Umbilical cord (tissue), 2 donors: ENCODE measurements around the gene ERVH48-1. TPM values are rescaled to one million over a fixed set of nuclear protein-coding genes. Genes with fewer than 3 reads are reported as not detected.
A peak's percentile ranks its signal among the peaks of the same experiment; 100 is the strongest.
"Not testable (repeated sequence)": the region's sequence is repeated elsewhere in the genome, so short reads cannot be mapped to it uniquely, and the experiment has no call there.

Experiments
- DNase-seq: peaks from one replicate; pipeline ENCODE4 v3.0.0-alpha.2; 2015; ENCODE audit warnings: low spot score
- total RNA-seq: library from RNA; depleted of rRNA; stranded (reverse); fragments of >200 nt; gene quantifications from one replicate; pipeline ENCODE4 v1.2.3, GENCODE V29; 2014; ENCODE audit warnings: low replicate concordance; ENCODE audit not compliant: insufficient read depth

The ERVH48-1 gene
- total RNA-seq, 1 donor from 2014 or later, result not detected

DNA sequence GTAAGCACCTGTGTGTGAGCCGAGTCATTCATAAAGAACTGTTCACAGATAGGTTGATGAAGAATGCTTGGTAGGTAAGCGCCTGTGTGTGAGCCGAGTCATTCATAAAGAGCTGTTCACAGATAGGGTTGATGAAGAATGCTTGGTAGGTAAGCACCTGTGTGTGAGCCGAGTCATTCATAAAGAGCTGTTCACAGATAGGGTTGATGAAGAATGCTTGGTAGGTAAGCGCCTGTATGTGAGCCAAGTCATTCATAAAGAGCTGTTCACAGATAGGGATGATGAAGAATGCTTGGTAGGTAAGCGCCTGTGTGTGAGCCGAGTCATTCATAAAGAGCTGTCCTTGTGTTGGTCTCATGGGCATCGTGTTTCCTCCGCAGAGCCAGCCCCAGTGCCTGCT, 16.9 kb downstream of the ERVH48-1 start:
- DNase-seq, result not testable (repeated sequence)

DNA sequence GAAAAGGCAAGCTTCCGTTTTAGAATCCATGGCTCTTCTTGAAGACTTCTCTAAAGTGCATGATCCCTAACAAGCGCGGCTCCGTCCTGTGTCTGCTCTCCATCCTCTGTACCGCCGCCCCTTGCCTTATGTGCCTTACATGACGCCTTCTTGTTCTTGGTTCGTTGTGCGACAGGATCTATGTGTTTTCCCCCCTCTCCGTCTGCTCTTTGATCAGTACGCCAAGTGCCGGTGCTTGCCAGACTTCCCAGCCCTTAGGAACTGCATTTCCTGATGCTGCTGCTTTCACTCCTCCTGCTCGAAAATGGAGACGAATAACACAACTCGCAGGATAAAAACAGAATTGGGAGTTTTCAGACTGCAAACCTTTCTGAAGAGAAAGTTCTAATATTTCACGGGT, 19.2 kb downstream of the ERVH48-1 start:
- DNase-seq, result no peak

- no peak for DNase-seq
These were observed 20.2 kb downstream of the ERVH48-1 start for GRCh38 chr21:42905195-42905594.

DNA sequence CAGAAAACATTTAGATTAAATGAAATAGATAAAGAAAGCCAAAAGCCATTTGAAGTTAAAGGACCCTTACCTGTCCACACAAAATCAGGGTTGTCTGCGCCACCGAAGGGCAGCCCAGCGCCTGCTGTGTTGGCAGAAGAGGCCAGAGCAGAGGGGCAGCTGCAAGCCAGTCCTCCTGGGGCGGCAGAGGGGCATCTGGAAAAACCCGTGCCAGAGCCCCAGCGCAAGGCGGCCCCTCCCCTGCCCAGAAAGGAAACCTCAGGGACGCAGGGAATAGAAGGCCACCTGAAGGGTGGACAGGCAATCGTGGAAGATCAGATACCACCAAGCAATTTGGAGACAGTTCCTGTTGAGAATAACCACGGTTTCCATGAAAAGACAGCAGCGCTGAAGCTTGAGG, 21.6 kb downstream of the ERVH48-1 start:
- DNase-seq, result no peak

DNA sequence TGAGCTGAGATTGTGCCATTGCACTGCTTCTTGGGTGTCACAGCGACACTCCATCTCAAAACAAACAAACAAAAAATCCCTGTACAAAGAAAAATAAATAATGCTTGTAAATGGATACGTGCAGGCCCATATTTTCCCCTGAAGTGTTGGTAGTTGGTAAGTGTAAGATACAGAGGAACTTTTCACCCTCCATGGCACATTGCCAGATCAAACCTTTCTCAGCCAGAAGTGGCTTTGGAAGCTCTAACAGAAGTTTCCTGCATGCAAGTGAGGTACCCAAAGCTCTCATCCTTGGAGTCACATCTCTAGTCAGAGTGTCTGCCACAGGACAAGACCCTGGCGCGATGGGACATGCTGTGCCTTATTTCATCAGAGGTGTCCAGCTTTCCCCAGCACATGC, 25.0 kb downstream of the ERVH48-1 start:
- no peak for DNase-seq

DNA sequence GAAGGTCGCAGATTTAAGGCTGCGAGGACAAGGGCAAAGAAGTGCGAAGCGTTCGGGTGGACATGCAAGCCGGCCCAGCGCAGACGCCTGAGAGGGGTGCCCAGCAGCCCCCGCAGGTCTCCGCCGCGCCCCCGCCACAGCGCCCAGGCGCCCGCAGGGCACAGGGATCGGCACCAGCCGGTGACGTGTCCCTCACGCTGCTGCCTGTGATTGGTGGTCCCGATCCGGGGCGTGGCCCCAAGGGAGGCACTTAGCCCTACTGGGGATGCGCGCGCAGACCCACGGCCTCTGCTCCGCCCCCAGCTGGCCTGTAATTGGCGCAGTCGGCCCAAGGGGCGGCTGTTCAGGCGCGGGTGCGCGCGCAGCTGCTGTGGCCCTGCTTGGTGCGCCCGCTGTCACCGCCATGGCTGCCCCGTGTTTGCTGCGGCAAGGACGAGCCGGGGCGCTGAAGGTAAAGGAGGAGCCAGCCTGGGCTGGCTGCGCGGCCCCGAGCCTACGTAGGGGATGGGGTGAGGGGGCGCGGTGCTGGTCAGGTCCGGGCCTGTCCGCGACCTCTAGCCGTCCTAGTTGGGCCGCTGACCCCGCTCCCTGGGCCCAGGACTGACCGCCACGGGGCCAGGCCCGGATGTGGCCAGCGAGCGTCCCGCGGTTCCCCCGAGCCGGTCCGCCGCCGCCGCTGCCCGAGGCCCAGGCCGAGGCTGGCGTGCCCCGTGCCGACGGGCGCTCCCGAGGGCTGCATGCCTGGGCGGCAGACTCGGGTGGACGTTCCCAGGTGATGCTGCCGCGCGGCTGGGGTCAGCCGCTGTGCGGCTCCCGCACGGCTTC, 32.3 kb downstream of the ERVH48-1 start, which contains the start of gene NDUFV3:
NDUFV3 (plus strand) TSS at position 379 of the 825 bp plus-strand sequence; CDS start at position 404, 25 bp downstream.
- peak; percentile 100 for DNase-seq

GRCh38 chr21:42892582-42892930, 32.9 kb downstream of the ERVH48-1 start:
- peak; percentile 24 for DNase-seq

GRCh38 chr21:42887326-42887725, 38.1 kb downstream of the ERVH48-1 start:
- no peak for DNase-seq

GRCh38 chr21:42883921-42884320, 41.5 kb downstream of the ERVH48-1 start:
- no peak for DNase-seq

DNA sequence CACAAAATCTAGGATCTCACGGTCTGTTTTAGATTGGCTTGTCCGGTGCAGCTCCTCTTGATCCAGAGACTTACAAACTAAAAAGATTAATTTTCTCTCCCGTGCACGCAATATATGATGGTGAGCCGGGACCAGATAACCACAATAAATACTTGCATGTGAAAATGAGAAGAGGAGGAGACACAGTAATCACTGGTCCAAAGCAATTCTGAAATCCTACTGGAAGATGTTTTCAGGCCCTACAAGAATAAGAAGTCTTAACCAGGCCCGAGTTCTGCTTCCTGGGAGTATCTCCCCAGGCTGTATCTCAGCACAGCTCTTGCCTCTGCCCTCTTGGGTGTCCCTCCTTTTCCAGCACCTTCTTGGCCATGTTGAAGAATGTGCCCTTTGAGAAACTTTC, 45.1 kb downstream of the ERVH48-1 start:
- no peak for DNase-seq

DNA sequence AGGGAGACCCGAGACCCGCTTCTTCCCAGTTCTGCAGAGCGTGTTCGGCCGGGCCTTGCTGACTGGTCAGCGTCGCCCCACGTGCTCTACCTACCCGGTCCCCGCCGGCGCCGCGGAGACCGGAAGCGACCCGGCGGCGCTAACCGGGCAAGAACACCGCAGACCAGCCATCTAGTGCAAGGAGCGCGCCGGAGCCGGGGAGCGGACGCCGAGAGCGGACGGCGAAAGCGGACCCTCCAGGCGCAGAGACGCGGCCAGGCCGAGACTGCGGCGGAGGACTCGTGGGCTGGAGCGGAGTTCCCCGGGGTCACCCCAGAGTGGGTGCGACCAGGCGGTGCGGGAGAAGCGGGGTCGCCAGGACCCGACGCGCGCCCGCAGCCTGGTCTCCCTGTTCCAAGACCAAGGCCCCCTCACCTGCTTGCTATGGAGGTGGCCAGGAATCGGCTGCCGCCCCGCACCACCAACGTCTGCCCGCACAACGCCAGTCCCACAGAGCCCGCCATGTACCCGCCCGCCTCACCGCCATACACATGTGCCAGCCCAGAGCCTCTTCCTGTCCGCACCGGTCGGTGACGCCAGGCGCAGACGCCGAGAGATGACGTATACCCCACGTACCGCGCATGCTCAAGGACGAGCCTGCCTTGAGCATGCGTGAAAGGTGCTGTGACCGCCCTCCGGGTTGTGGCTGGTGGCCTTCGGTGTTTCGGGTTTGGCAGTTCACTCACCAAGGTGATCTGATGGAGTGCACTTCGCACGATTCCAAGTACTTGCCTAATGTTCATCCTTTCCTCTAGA, 46.2 kb downstream of the ERVH48-1 start, which contains the start of gene WDR4:
WDR4 (minus strand) TSS at position 547 of the 795 bp plus-strand sequence; CDS start at position 503, 44 bp downstream.
- peak; percentile 99 for DNase-seq

GRCh38 chr21:42878678-42878992, 46.8 kb downstream of the ERVH48-1 start:
- DNase-seq, result no peak

DNA sequence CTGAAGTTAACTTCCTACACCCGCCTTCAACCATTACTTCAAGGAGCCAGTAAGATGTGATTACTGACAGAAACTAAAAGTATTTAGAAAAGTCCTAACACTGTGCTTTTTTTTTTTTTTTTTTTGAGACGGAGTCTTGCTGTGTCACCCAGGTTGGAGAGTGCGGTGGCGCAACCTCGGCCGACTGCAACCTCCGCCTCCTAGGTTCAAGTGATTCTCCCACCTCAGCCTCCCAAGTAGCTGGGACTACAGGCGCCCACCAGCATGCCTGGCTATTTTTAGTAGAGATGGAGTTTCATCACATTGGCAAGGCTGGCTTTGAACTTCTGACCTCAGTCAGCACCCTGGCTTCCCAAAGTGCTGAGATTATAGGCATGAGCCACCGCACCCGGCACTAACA, 49.6 kb downstream of the ERVH48-1 start:
- not testable (repeated sequence) for DNase-seq

DNA sequence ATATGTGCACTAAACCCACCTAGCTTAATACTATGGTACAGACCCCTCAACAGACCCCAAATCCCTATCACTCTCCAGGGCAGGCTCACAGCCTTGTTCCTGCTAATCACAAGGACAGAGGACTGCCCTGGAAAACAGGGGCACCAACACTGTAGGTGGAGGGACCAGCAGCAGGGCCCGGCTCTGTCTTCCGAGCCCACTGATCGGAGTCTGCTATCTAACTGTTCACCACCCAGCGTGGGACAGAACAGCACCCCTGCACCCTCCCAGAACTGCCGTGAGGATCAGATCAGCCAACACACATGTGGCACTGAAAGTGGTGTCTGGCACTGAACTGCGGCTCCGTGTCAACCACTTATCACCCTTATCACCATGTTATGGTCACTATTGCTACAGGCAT, 52.3 kb downstream of the ERVH48-1 start:
- DNase-seq, result no peak

DNA sequence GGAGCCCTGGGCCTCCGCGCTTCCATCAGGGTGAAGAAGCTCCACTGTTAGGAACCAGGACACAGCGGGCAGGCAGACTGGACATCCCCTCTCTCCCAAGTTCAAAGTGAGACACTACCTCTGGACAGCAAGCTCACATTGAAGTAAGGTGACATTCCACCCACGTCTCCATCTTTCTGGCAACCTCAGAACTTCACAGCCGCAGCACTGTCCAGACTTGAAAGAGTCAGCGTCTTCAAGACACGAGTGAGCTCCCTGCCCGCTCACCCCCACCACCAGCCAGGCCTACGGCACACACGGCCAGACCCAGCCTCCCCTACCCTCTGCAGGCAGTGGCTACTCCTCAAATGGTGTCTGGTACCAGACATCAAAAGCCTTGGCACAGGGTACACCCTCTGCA, 57.2 kb downstream of the ERVH48-1 start:
- DNase-seq, result no peak

Other genes with a start within 250 kb of the ERVH48-1 start
- gene WDR4, start 46.1 kb downstream of the ERVH48-1 start, total RNA-seq, result 18.5 TPM
- gene NDUFV3, start 32.3 kb downstream of the ERVH48-1 start, total RNA-seq, result 71.0 TPM
- 8.2 TPM for gene PKNOX1, start 48.9 kb upstream of the ERVH48-1 start, total RNA-seq
- 4.8 TPM for gene CBS, start 150.2 kb upstream of the ERVH48-1 start, total RNA-seq
- 66.7 TPM for gene U2AF1, start 181.9 kb upstream of the ERVH48-1 start, total RNA-seq
- gene CRYAA, start 243.4 kb upstream of the ERVH48-1 start, total RNA-seq, result not detected